Left ventricle myocardium inferior (tissue), 1 donor: ENCODE data around the gene KLHDC9. TPM values are rescaled to one million over a fixed set of nuclear protein-coding genes. Genes with fewer than 3 reads are reported as not detected.
A peak's percentile ranks its signal among the peaks of the same experiment; 100 is the strongest.

Experiments used
- DNase-seq: peaks from one replicate; pipeline ENCODE4 v3.0.0-alpha.2; 2020
- H3K27ac ChIP-seq: fragments of 200-600 bp; replicated peaks from 2 replicates; pipeline ENCODE4 v1.8.0; 2021
- H3K27me3 ChIP-seq: fragments of 200-600 bp; 2 replicates; pipeline ENCODE4 v1.8.0; 2021; ENCODE audit warnings: low read depth
- H3K36me3 ChIP-seq: fragments of 200-600 bp; 2 replicates; pipeline ENCODE4 v1.8.0; 2021
- H3K4me1 ChIP-seq: fragments of 200-600 bp; 2 replicates; pipeline ENCODE4 v1.8.0; 2021
- H3K4me3 ChIP-seq: fragments of 200-600 bp; 2 replicates; pipeline ENCODE4 v1.8.0; 2021; ENCODE audit warnings: mild to moderate bottlenecking, moderate library complexity
- H3K9me3 ChIP-seq: fragments of 200-600 bp; replicated peaks from 2 replicates; pipeline ENCODE4 v1.8.0; 2021
- intact Hi-C: fragments of 100-400 bp; cut with micrococcal nuclease; formaldehyde crosslinking; loops from one replicate; pipeline ENCODE4 v1.11.0; 2022
- total RNA-seq: library from RNA; stranded (reverse); fragmentation: NEBNext Ultra II Directional; extraction: Animal tissue kit (Norgen Biotek cat#: 25700); gene quantifications from one replicate; pipeline ENCODE4 v1.2.1, GENCODE V29; 2021
- TF ChIP-seq, protein P1 (sequence below): fragments of 200-600 bp; IDR thresholded peaks from 2 replicates; pipeline ENCODE4 v1.8.0; 2021; ENCODE audit warnings: antibody characterized with exemption, mild to moderate bottlenecking, borderline replicate concordance
- donor health status: DM: no; HTN: yes; CAD: no; lungs with severe emphysema.

The KLHDC9 gene
- total RNA-seq, 1 donor from 2014 or later: 9.1 TPM

DNA sequence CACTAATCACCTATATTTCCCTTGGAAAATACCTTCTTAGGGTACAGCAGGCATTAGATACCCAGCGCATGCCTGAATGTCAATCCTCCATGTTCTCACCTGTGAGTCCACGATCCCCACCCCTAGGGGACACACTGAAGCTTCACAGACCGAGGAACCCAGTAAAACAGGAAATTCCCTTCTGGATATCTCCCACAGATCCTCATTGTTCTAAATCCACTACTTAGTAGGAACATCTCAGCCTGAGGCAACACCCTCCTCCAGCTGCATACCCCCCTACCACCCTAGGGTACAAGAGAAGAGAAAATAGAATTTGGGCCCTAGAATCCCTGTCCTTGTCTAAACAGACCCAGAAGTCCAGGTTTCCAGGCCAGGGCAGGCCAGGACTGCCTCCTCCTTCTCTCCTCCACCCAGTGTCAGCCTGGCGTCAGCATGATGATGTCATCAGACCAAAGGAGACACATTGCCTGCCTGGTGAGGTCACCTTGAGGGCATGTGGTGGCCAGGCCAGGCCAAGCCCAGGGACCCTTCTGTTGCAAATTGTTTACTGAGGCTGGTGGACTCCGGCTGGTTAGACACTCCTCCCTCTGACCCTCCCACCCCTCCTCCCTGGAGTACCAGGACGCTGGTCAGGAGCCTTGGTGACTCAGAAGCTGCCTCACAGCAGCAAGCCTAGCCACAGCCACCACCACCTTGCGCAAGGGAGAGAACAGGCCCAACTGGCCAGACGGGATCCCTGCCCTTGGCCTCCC, 15.0 kb upstream of the KLHDC9 start:
- TF ChIP-seq, protein P1, sequence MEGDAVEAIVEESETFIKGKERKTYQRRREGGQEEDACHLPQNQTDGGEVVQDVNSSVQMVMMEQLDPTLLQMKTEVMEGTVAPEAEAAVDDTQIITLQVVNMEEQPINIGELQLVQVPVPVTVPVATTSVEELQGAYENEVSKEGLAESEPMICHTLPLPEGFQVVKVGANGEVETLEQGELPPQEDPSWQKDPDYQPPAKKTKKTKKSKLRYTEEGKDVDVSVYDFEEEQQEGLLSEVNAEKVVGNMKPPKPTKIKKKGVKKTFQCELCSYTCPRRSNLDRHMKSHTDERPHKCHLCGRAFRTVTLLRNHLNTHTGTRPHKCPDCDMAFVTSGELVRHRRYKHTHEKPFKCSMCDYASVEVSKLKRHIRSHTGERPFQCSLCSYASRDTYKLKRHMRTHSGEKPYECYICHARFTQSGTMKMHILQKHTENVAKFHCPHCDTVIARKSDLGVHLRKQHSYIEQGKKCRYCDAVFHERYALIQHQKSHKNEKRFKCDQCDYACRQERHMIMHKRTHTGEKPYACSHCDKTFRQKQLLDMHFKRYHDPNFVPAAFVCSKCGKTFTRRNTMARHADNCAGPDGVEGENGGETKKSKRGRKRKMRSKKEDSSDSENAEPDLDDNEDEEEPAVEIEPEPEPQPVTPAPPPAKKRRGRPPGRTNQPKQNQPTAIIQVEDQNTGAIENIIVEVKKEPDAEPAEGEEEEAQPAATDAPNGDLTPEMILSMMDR: no peak
- intact Hi-C loops: no loop called here
- Histone ChIP-seq H3K9me3 (no peaks in the 10 kb centered on the region), H3K4me3 (no peak overlapping the region), H3K27ac (peak overlapping the region; percentile 19), H3K27me3 (peaks cover 19% of the 10 kb centered on the region), H3K4me1 (no peaks in the 10 kb centered on the region), H3K36me3 (no peaks in the 10 kb centered on the region)
- DNase-seq: peak; percentile 57

DNA sequence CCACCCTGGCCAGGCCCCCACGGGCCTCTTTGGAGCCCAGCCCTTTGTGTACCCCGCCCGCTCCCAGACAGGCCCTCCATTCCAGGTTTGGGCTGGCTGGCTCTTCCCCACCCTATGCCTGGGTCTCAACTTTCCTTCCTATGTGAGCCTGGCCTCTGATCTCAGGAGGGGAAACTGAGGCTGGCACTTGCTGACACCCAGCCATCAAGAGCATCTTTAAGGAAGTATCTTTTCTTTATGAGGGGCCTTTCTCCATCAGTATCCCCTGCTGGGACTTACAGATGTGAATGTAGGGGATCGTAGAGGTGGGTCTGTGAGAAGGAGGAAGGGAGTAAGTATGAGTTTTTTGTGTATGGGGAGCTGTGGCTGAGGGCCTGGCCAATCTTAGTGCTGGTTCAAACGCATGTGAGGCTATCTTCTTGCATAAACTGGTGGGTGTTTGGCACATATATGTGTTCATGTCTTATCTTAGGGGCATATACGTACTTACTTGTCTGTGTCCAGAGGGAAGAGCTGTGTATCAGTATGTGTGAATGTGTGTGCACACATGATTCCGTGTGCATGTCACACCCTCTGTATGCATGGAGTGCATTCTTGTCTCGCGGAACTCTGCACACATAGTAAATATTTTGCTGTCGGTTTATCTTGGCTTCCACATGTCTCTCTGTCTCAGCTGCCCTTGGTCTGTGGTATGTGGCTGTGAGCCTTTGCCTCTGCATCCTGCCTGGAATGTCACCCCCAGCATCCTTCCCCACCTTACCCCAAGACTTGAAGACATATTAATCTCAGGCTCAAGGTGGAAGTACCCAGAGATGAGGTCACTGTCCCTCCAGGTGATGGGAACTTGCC, 14.2 kb upstream of the KLHDC9 start:
- intact Hi-C loops: no loop called here
- Histone ChIP-seq H3K4me3 (no peak overlapping the region), H3K9me3 (no peaks in the 10 kb centered on the region), H3K27ac (no peak overlapping the region), H3K27me3 (peaks cover 11% of the 10 kb centered on the region), H3K4me1 (no peaks in the 10 kb centered on the region), H3K36me3 (no peaks in the 10 kb centered on the region)
- DNase-seq: no peak
- TF ChIP-seq, protein P1: no peak

DNA sequence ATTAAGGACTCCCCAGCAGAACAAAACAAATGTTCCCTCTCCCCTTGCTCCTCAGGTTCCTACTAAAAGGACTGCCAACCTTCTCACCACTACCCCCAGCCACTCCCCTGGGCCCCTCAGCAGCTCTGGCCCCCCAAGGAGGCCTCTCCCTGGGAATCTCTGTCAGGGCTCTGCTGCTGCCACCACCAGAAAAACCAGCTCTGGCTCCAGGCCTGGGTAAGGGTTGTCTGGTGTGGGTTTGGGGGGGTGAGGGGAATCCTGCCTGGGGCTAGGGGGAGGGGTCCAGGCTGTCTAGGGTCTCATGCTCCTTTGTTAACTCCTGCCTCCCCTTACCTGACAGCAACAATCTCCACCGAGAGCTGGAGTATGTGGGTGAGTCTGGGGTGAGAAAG, 13.6 kb upstream of the KLHDC9 start:
- no peak for DNase-seq
- TF ChIP-seq, protein P1: no peak
- Histone ChIP-seq H3K4me3 (no peak overlapping the region), H3K4me1 (no peaks in the 10 kb centered on the region), H3K36me3 (no peaks in the 10 kb centered on the region), H3K27ac (no peak overlapping the region), H3K27me3 (peaks cover 11% of the 10 kb centered on the region), H3K9me3 (no peaks in the 10 kb centered on the region)
- intact Hi-C loops: no loop called here

DNA sequence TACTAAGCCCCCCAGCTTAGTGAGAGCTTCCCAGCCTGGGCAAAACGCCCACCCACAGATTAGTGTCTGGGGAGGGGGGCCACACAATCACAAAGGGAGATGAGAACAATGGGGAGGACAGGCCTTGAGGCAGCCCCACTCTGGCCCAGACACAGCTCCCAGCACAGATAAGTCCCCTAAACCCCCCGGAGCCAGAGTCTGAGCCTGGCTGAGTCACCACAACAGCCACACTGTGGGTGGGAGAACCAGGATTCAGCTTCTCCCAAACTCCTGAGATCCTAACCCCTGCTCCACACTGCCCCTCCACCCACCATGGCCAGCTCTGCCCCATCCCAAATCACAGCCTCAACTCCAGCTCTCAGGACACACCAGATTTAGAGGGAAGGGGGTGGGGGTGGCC, 13.0 kb upstream of the KLHDC9 start:
- no peaks in the 10 kb centered on the region for H3K36me3 ChIP-seq
- intact Hi-C loops: no loop called here
- DNase-seq: no peak
- H3K9me3 ChIP-seq: no peaks in the 10 kb centered on the region
- peaks cover 8% of the 10 kb centered on the region for H3K27me3 ChIP-seq
- H3K27ac ChIP-seq: no peak overlapping the region
- no peaks in the 10 kb centered on the region for H3K4me1 ChIP-seq
- H3K4me3 ChIP-seq: no peak overlapping the region
- TF ChIP-seq, protein P1: no peak

DNA sequence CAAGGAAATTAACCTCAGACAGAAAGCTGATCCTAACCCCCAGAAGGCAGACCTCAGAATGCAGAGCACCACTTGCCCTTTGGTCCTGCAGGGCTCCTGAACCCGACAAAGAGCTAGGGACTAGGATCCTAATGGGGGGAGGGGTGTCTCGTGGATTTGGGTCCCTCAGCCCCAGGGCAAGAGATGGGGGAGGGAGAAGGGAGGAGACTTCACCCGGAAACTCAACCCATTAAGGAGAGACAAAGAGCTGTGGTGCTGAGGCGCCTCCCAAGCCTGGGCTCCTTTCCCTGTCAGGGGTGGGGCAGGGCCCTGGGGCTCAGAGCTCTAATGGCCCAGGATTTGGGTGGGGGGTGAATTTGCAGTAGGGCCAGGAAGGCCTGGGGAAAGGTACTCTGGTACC, 11.7 kb upstream of the KLHDC9 start:
- H3K9me3 ChIP-seq: no peaks in the 10 kb centered on the region
- intact Hi-C loops: no loop called here
- peaks cover 8% of the 10 kb centered on the region for H3K27me3 ChIP-seq

More for the DNA sequence above, 11.7 kb upstream of the KLHDC9 start:
- no peak for DNase-seq
- TF ChIP-seq, protein P1: no peak
- Histone ChIP-seq H3K27ac (no peak overlapping the region), H3K4me3 (no peak overlapping the region), H3K36me3 (no peaks in the 10 kb centered on the region), H3K4me1 (no peaks in the 10 kb centered on the region)
